HuH-7 (cell line): ENCODE measurements around the gene SON.
A peak's percentile ranks its signal among the peaks of the same experiment; 100 is the strongest.
"Not testable (repeated sequence)": the region's sequence is repeated elsewhere in the genome, so short reads cannot be mapped to it uniquely, and the experiment has no call there.

Source experiments
- DNase-seq: peaks from one replicate; pipeline ENCODE4 v3.0.0; 2011; ENCODE audit warnings: low spot score

The SON gene

GRCh38 chr21:33578214-33578613, 35.4 kb downstream of the SON start:
- no peak for DNase-seq

GRCh38 chr21:33578959-33579542, 36.2 kb downstream of the SON start:
- no peak for DNase-seq

GRCh38 chr21:33584455-33584854, 41.6 kb downstream of the SON start:
- no peak for DNase-seq

- DNase-seq: no peak
Observed at GRCh38 chr21:33586927-33587326, 44.1 kb downstream of the SON start.

- DNase-seq: peak; percentile 20
Observed at GRCh38 chr21:33587792-33588484, 45.1 kb downstream of the SON start.

- peak; percentile 88 for DNase-seq
Observed at GRCh38 chr21:33588485-33589335, 45.9 kb downstream of the SON start, which contains the start of gene DONSON. DONSON (minus strand) TSS chr21:33588684; CDS start chr21:33588641, 43 bp downstream.

GRCh38 chr21:33598051-33598450, 55.2 kb downstream of the SON start:
- no peak for DNase-seq

GRCh38 chr21:33608559-33608958, 65.7 kb downstream of the SON start:
- no peak for DNase-seq

GRCh38 chr21:33611006-33611744, 68.3 kb downstream of the SON start:
- no peak for DNase-seq

GRCh38 chr21:33617565-33617964, 74.7 kb downstream of the SON start:
- not testable (repeated sequence) for DNase-seq

GRCh38 chr21:33618407-33618806, 75.6 kb downstream of the SON start:
- DNase-seq: no peak

- DNase-seq: no peak
Observed at GRCh38 chr21:33619726-33620125, 76.9 kb downstream of the SON start.

GRCh38 chr21:33622253-33622652, 79.4 kb downstream of the SON start:
- DNase-seq: no peak

- DNase-seq: not testable (repeated sequence)
Observed at GRCh38 chr21:33626151-33626550, 83.3 kb downstream of the SON start.
